Panc1 (cell line): Measurements from ENCODE around the gene FGF3. TPM values are rescaled to one million over a fixed set of nuclear protein-coding genes. Genes with fewer than 3 reads are reported as not detected.

Experiments used
- ATAC-seq: fragments of 200-7000 bp; cut with Tn5 transposase; 2 replicates; pipeline ENCODE4 v1.9.1; 2020; ENCODE audit warnings: mild to moderate bottlenecking, moderate library complexity
- BruUV-seq: library from RNA; stranded (reverse); fragments of 400-500 nt; replicated peaks from 2 replicates; lab custom pipeline; 2021; lab: Mats Ljungman, UMichigan
- CTCF ChIA-PET: fragments of 300-600 bp; sonication (Branson Sonifier 250); formaldehyde crosslinking; loops from one replicate; lab custom pipeline; 2022; ENCODE audit warnings: antibody characterized with exemption; lab: Charles Lee
- POLR2A ChIA-PET: fragments of 300-600 bp; sonication (Branson Sonifier 250); formaldehyde crosslinking; loops from one replicate; lab custom pipeline; 2022; ENCODE audit warnings: antibody characterized with exemption; lab: Charles Lee
- DNase-seq: peaks from one replicate; pipeline ENCODE4 v3.0.0-alpha.2; 2010; ENCODE audit warnings: low read depth, low spot score
- H3K27ac ChIP-seq: 2 replicates; pipeline ENCODE4 v1.5.1; 2011; ENCODE audit warnings: mild to moderate bottlenecking, low read length, inconsistent platforms
- H3K27me3 ChIP-seq: fragments of 200-500 bp; sonication (Bioruptor generic); 2 replicates; pipeline ENCODE4 v1.6.0; 2014; ENCODE audit warnings: low read length, inconsistent platforms; ENCODE audit not compliant: control insufficient read depth, insufficient read depth
- H3K36me3 ChIP-seq: fragments of 200-500 bp; sonication (Bioruptor generic); 2 replicates; pipeline ENCODE4 v1.5.1; 2014; ENCODE audit warnings: inconsistent platforms, mild to moderate bottlenecking, low read length, moderate library complexity; ENCODE audit not compliant: control insufficient read depth, insufficient read depth
- H3K4me1 ChIP-seq: 2 replicates; pipeline ENCODE4 v1.5.1; 2011; ENCODE audit warnings: inconsistent platforms, mild to moderate bottlenecking, low read length, moderate library complexity; ENCODE audit not compliant: control insufficient read depth, insufficient read depth
- H3K4me3 ChIP-seq, 2 experiments: 2 replicates each; pipeline ENCODE4 v1.5.1; 2011 to 2012; ENCODE audit warnings: low read depth in 2 of 2, low read length in 2 of 2, mild to moderate bottlenecking in 2 of 2, inconsistent platforms in 1 of 2, moderate library complexity in 1 of 2
- H3K9me3 ChIP-seq: fragments of 200-500 bp; sonication (Bioruptor generic); 2 replicates; pipeline ENCODE4 v1.5.1; 2014; ENCODE audit warnings: low read depth, mild to moderate bottlenecking, inconsistent platforms, low read length, moderate library complexity; ENCODE audit not compliant: control insufficient read depth, insufficient read depth
- CTCF ChIP-seq: fragments of 450-650 bp; IDR thresholded peaks from 2 replicates; pipeline ENCODE4 v1.5.1; 2017; ENCODE audit warnings: mild to moderate bottlenecking
- POLR2AphosphoS5 ChIP-seq: IDR thresholded peaks from 2 replicates; pipeline ENCODE4 v1.6.1; 2012; ENCODE audit warnings: mild to moderate bottlenecking, low read depth, low read length, moderate library complexity
- REST ChIP-seq, 2 experiments: IDR thresholded peaks; 2 replicates each; pipeline ENCODE4 v1.6.1; 2011 to 2012; ENCODE audit warnings: low read depth in 2 of 2, control low read depth in 1 of 2, low read length in 1 of 2, mild to moderate bottlenecking in 1 of 2, moderate library complexity in 1 of 2; ENCODE audit not compliant: insufficient read depth in 1 of 2
- SIN3A ChIP-seq: IDR thresholded peaks from 2 replicates; pipeline ENCODE4 v1.6.1; 2012; ENCODE audit warnings: low read depth, mild to moderate bottlenecking, low read length, moderate library complexity, borderline replicate concordance; ENCODE audit not compliant: insufficient read depth
- TCF7L2 ChIP-seq: IDR thresholded peaks from 2 replicates; pipeline ENCODE4 v1.6.1; 2011; ENCODE audit warnings: mild to moderate bottlenecking, low read depth, low read length, inconsistent platforms
- in situ Hi-C: cut with HindIII; loops from 2 replicates; pipeline ENCODE4 v1.10.0; 2016; ENCODE audit warnings: low sequenced_read_pairs, low pct_unique_long_range_greater_than_20kb
- intact Hi-C: fragments of 100-400 bp; cut with micrococcal nuclease; formaldehyde crosslinking; loops from one replicate; pipeline ENCODE4 v1.10.0; 2022; ENCODE audit not compliant: unreplicated experiment
- total RNA-seq: library from RNA; stranded (reverse); gene quantifications from one replicate; pipeline ENCODE4 v1.2.1, GENCODE V29; 2021; ENCODE audit not compliant: unreplicated experiment

The FGF3 gene
- total RNA-seq, 1 experiment from 2014 or later: not detected

GRCh38 chr11:69787906-69788305 is 31.3 kb downstream of the FGF3 start:
- no peak for DNase-seq
- no peaks in the 10 kb centered on the region for H3K9me3 ChIP-seq
- intact Hi-C loops: no loop called here
- ATAC-seq: no peak
- no peak overlapping the region for H3K4me3 ChIP-seq
- POLR2A ChIA-PET: interaction anchor here (0.6 kb wide), 1 partner anchor 109 kb away, joined by 3 read pairs; no protein-coding TSS in a partner anchor
- no peaks in the 10 kb centered on the region for H3K27me3 ChIP-seq
- in situ Hi-C loops: no loop called here
- BruUV-seq: no TSS peak
- H3K4me1 ChIP-seq: no peaks in the 10 kb centered on the region
- TF ChIP-seq CTCF: no peak
- CTCF ChIA-PET: no interaction called here
- H3K36me3 ChIP-seq: no peaks in the 10 kb centered on the region
- no peak overlapping the region for H3K27ac ChIP-seq

GRCh38 chr11:69787457-69787856 is 31.8 kb downstream of the FGF3 start:
- Histone ChIP-seq H3K36me3 (no peaks in the 10 kb centered on the region), H3K9me3 (no peaks in the 10 kb centered on the region), H3K27ac (no peak overlapping the region), H3K27me3 (no peaks in the 10 kb centered on the region), H3K4me1 (no peaks in the 10 kb centered on the region), H3K4me3 (no peak overlapping the region)
- intact Hi-C loops: no loop called here
- TF ChIP-seq CTCF (no peak), REST (IDR thresholded peaks at IDR 0.05; ENCODE audit: insufficient read depth in 1 of 2, low read depth in 2 of 2, low read length in 1 of 2) (no peak)
- DNase-seq (no peak), ATAC-seq (no peak)
- in situ Hi-C loops: no loop called here
- POLR2A ChIA-PET: interaction anchor here (0.6 kb wide), 1 partner anchor 109 kb away, joined by 3 read pairs; no protein-coding TSS in a partner anchor
- CTCF ChIA-PET: no interaction called here
- no TSS peak for BruUV-seq

- no peak for ATAC-seq
- no peak overlapping the region for H3K27ac ChIP-seq
- H3K9me3 ChIP-seq: no peaks in the 10 kb centered on the region
- POLR2A ChIA-PET: no interaction called here
- no peak for DNase-seq
- peaks cover 5% of the 10 kb centered on the region for H3K27me3 ChIP-seq
- BruUV-seq: no TSS peak
- no peaks in the 10 kb centered on the region for H3K36me3 ChIP-seq
- CTCF ChIA-PET: no interaction called here
- in situ Hi-C loops (no loop called here), intact Hi-C loops (no loop called here)
- TF ChIP-seq SIN3A (no peak), POLR2AphosphoS5 (no peak), CTCF (no peak), REST (IDR thresholded peaks at IDR 0.05; ENCODE audit: insufficient read depth in 1 of 2, low read depth in 2 of 2, low read length in 1 of 2) (no peak), TCF7L2 (no peak)
- no peak overlapping the region for H3K4me3 ChIP-seq
- no peaks in the 10 kb centered on the region for H3K4me1 ChIP-seq
These were observed 38.0 kb downstream of the FGF3 start for GRCh38 chr11:69781241-69781640.
